H9 (cell line): ENCODE measurements around the gene CASK. TPM values are rescaled to one million over a fixed set of nuclear protein-coding genes. Genes with fewer than 3 reads are reported as not detected.

Experiments
- DNase-seq: peaks from one replicate; pipeline ENCODE4 v3.0.0-alpha.2; 2017
- H2AFZ ChIP-seq: one replicate; pipeline ENCODE4 v1.6.1; 2013; ENCODE audit warnings: mild to moderate bottlenecking, low read length, control low read depth, moderate library complexity
- H2AK5ac ChIP-seq: 2 replicates; pipeline ENCODE4 v1.6.1; 2013; ENCODE audit warnings: low read length, control low read depth, mixed read lengths; ENCODE audit not compliant: insufficient read length
- H2BK120ac ChIP-seq: one replicate; pipeline ENCODE4 v1.6.1; 2013; ENCODE audit warnings: low read depth, mild to moderate bottlenecking, low read length, control low read depth, inconsistent platforms; ENCODE audit not compliant: poor library complexity, severe bottlenecking
- H2BK12ac ChIP-seq: 2 replicates; pipeline ENCODE4 v1.6.1; 2013; ENCODE audit warnings: low read length, control low read depth, mixed read lengths, low read depth; ENCODE audit not compliant: insufficient read length
- H2BK15ac ChIP-seq: 2 replicates; pipeline ENCODE4 v1.6.1; 2013; ENCODE audit warnings: low read depth, low read length, control low read depth
- H2BK20ac ChIP-seq: one replicate; pipeline ENCODE4 v1.6.1; 2013; ENCODE audit warnings: low read depth, mild to moderate bottlenecking, low read length, control low read depth, inconsistent platforms; ENCODE audit not compliant: poor library complexity, severe bottlenecking
- H2BK5ac ChIP-seq: 2 replicates; pipeline ENCODE4 v1.6.1; 2013; ENCODE audit warnings: low read length, control low read depth, mixed read lengths; ENCODE audit not compliant: insufficient read length
- H3K14ac ChIP-seq: 2 replicates; pipeline ENCODE4 v1.6.1; 2013; ENCODE audit warnings: low read length, control low read depth; ENCODE audit not compliant: insufficient read depth
- H3K18ac ChIP-seq: 2 replicates; pipeline ENCODE4 v1.6.1; 2013; ENCODE audit warnings: low read depth, mild to moderate bottlenecking, mixed read lengths, low read length, control low read depth; ENCODE audit not compliant: insufficient read length
- H3K23ac ChIP-seq: 2 replicates; pipeline ENCODE4 v1.6.1; 2013; ENCODE audit warnings: low read length, control low read depth, mixed read lengths, low read depth; ENCODE audit not compliant: insufficient read length
- H3K23me2 ChIP-seq: 2 replicates; pipeline ENCODE4 v1.6.1; 2013; ENCODE audit warnings: low read depth, mild to moderate bottlenecking, mixed read lengths, low read length, control low read depth; ENCODE audit not compliant: insufficient read length, poor library complexity, severe bottlenecking
- H3K27ac ChIP-seq: 2 replicates; pipeline ENCODE4 v1.5.1; 2013; ENCODE audit warnings: low read length, control low read depth, mixed read lengths, low read depth; ENCODE audit not compliant: insufficient read length
- H3K27me3 ChIP-seq: 2 replicates; pipeline ENCODE4 v1.6.1; 2013; ENCODE audit warnings: low read length, control low read depth, inconsistent platforms; ENCODE audit not compliant: insufficient read depth
- H3K4ac ChIP-seq: 2 replicates; pipeline ENCODE4 v1.6.1; 2013; ENCODE audit warnings: low read depth, mild to moderate bottlenecking, control low read depth, inconsistent platforms, low read length, moderate library complexity
- H3K4me1 ChIP-seq: 2 replicates; pipeline ENCODE4 v1.6.1; 2013; ENCODE audit warnings: low read length, control low read depth, inconsistent platforms; ENCODE audit not compliant: insufficient read depth
- H3K4me2 ChIP-seq: 2 replicates; pipeline ENCODE4 v1.6.1; 2013; ENCODE audit warnings: low read length, control low read depth, mixed read lengths; ENCODE audit not compliant: insufficient read length, insufficient read depth
- H3K56ac ChIP-seq: 2 replicates; pipeline ENCODE4 v1.6.1; 2013; ENCODE audit warnings: low read depth, mild to moderate bottlenecking, mixed read lengths, low read length, control low read depth; ENCODE audit not compliant: insufficient read length
- H3K79me1 ChIP-seq: 2 replicates; pipeline ENCODE4 v1.6.1; 2013; ENCODE audit warnings: low read depth, mild to moderate bottlenecking, moderate library complexity, low read length, control low read depth, inconsistent platforms; ENCODE audit not compliant: insufficient read depth, poor library complexity, severe bottlenecking
- H3K79me2 ChIP-seq: 2 replicates; pipeline ENCODE4 v1.6.1; 2013; ENCODE audit warnings: low read length, control low read depth, inconsistent platforms; ENCODE audit not compliant: insufficient read depth
- H3K9ac ChIP-seq: 2 replicates; pipeline ENCODE4 v1.6.1; 2013; ENCODE audit warnings: low read length, control low read depth, mixed read lengths; ENCODE audit not compliant: insufficient read length; ENCODE audit errors: extremely low read depth
- H3K9me3 ChIP-seq: one replicate; pipeline ENCODE4 v1.6.1; 2013; ENCODE audit warnings: low read depth, low read length, inconsistent platforms; ENCODE audit not compliant: control insufficient read depth
- H3T11ph ChIP-seq: one replicate; pipeline ENCODE4 v1.6.1; 2013; ENCODE audit warnings: mild to moderate bottlenecking, low read length, control low read depth, inconsistent platforms
- H4K20me1 ChIP-seq: one replicate; pipeline ENCODE4 v1.6.1; 2013; ENCODE audit not compliant: control insufficient read depth, insufficient read length, insufficient read depth
- H4K5ac ChIP-seq: 2 replicates; pipeline ENCODE4 v1.6.1; 2013; ENCODE audit warnings: low read depth, mild to moderate bottlenecking, mixed read lengths, low read length, control low read depth; ENCODE audit not compliant: insufficient read length
- H4K8ac ChIP-seq: replicated peaks from 2 replicates; pipeline ENCODE4 v1.6.1; 2013; ENCODE audit warnings: low read length, control low read depth, mixed read lengths, low read depth; ENCODE audit not compliant: insufficient read length
- H4K91ac ChIP-seq: 2 replicates; pipeline ENCODE4 v1.6.1; 2013; ENCODE audit warnings: low read depth, mild to moderate bottlenecking, moderate library complexity, mixed read lengths, low read length, control low read depth; ENCODE audit not compliant: insufficient read length
- H3K27ac Mint-ChIP-seq, 3 experiments: 2 replicates in 2 of 3; 3 replicates in 1 of 3; pipeline ENCODE4 v1.8.0; 2020 to 2021; ENCODE audit warnings: mixed read lengths in 3 of 3, mild to moderate bottlenecking in 1 of 3, moderate library complexity in 1 of 3
- H3K27me3 Mint-ChIP-seq: 2 replicates; pipeline ENCODE4 v1.8.0; 2021; ENCODE audit warnings: low read depth, mild to moderate bottlenecking, moderate library complexity, mixed read lengths
- H3K36me3 Mint-ChIP-seq, 3 experiments: 2 replicates in 2 of 3; 3 replicates in 1 of 3; pipeline ENCODE4 v1.8.0; 2020 to 2021; ENCODE audit warnings: low read depth in 3 of 3, mixed read lengths in 3 of 3; ENCODE audit not compliant: insufficient read depth in 1 of 3
- H3K4me1 Mint-ChIP-seq, 2 experiments: 2 replicates each; pipeline ENCODE4 v1.8.0; 2020; ENCODE audit warnings: mixed read lengths in 2 of 2
- H3K4me3 Mint-ChIP-seq, 2 experiments: 2 replicates in 1 of 2; 3 replicates in 1 of 2; pipeline ENCODE4 v1.8.0; 2020 to 2021; ENCODE audit warnings: mild to moderate bottlenecking in 2 of 2, mixed read lengths in 2 of 2, moderate library complexity in 1 of 2
- H3K9me3 Mint-ChIP-seq, 2 experiments: 2 replicates in 1 of 2; 3 replicates in 1 of 2; pipeline ENCODE4 v1.8.0; 2020; ENCODE audit warnings: mild to moderate bottlenecking in 2 of 2, mixed read lengths in 2 of 2, moderate library complexity in 1 of 2
- CTCF ChIP-seq: fragments of 200-600 bp; sonication (generic); conservative IDR thresholded peaks from 3 replicates; pipeline ENCODE4 v1.8.0; 2021; ENCODE audit warnings: antibody characterized with exemption, mild to moderate bottlenecking
- WGBS: extraction: QIAGEN DNeasy Blood & Tissue Kit; methylation state at CpG from one replicate; pipeline ENCODE4 v1.1.7; 2013; ENCODE audit warnings: missing lambda C conversion rate, low lambda C conversion rate, mixed read lengths; ENCODE audit not compliant: insufficient read length; ENCODE audit errors: extremely low coverage; 5-methylcytosine and 5-hydroxymethylcytosine counted together
- total RNA-seq: library from RNA; stranded (reverse); gene quantifications from 2 replicates; pipeline ENCODE4 v1.2.1, GENCODE V29; 2021

The CASK gene
- total RNA-seq, 1 experiment from 2014 or later, result 44.1 TPM

- no peaks in the 10 kb centered on the region for H4K20me1 ChIP-seq
- no peaks in the 10 kb centered on the region for H3K23me2 ChIP-seq
Measured at GRCh38 chrX:41522081-41522480, 401.3 kb downstream of the CASK start.

More at GRCh38 chrX:41522081-41522480, 401.3 kb downstream of the CASK start:
- Histone ChIP-seq H2AK5ac (no peak overlapping the region), H2BK15ac (no peak overlapping the region), H3K79me2 (no peaks in the 10 kb centered on the region), H3K4me2 (no peak overlapping the region), H3K18ac (no peak overlapping the region), H3K27ac (no peak overlapping the region), H2AFZ (no peak overlapping the region), H3K14ac (no peak overlapping the region; the same call in 1 of the 2 replicates), H3K9me3 (no peaks in the 10 kb centered on the region), H4K91ac (no peak overlapping the region), H3T11ph (no peak overlapping the region), H3K4me1 (peaks cover under 1% of the 10 kb centered on the region; the same call in 1 of the 2 replicates), H3K9ac (no peak overlapping the region), H3K56ac (no peak overlapping the region), H3K27me3 (no peaks in the 10 kb centered on the region), H3K23ac (no peak overlapping the region), H2BK5ac (no peak overlapping the region), H3K79me1 (no peaks in the 10 kb centered on the region), H4K8ac (no peak overlapping the region), H2BK20ac (no peak overlapping the region), H4K5ac (no peak overlapping the region), H3K4ac (no peak overlapping the region), H2BK120ac (no peak overlapping the region), H2BK12ac (no peak overlapping the region)
- H3K27ac Mint-ChIP-seq, result no peak overlapping the region; a peak in 1 of 7 replicates
- H3K4me1 Mint-ChIP-seq, result peaks cover 27 to 36% of the 10 kb centered on the region in 2 experiments
- H3K27me3 Mint-ChIP-seq, result no peaks in the 10 kb centered on the region
- no CpG with 5 or more reads among the region's 2 CpGs for WGBS
- H3K4me3 Mint-ChIP-seq, result no peak overlapping the region
- TF ChIP-seq CTCF, result no peak
- peaks cover 43 to 50% of the 10 kb centered on the region in 2 experiments for H3K9me3 Mint-ChIP-seq
- H3K36me3 Mint-ChIP-seq, result peaks cover 10 to 22% (median 12%) of the 10 kb centered on the region in 3 experiments; a peak in 6 of 7 replicates
- no peak for DNase-seq
